NT2/D1 (cell line): Measurements from ENCODE around the gene HHATL.

ENCODE experiments used
- SUZ12 ChIP-seq: IDR thresholded peaks from 2 replicates; pipeline ENCODE4 v1.6.1; 2011; ENCODE audit not compliant: insufficient read length, insufficient read depth; ENCODE audit errors: extremely low read depth
- ZNF274 ChIP-seq: IDR thresholded peaks from 2 replicates; pipeline ENCODE4 v1.6.1; 2011; ENCODE audit warnings: mild to moderate bottlenecking, low read depth, low read length

- TF ChIP-seq SUZ12 (no peak), ZNF274 (no peak)
Measured at GRCh38 chr3:42717306-42717705, 14.7 kb upstream of the HHATL start.
